GM12875 (cell line): ENCODE measurements around the gene KIAA1958.
"Not testable (repeated sequence)": the region's sequence is repeated elsewhere in the genome, so short reads cannot be mapped to it uniquely, and the experiment has no call there.

ENCODE experiments used
- H3K4me3 ChIP-seq: one replicate; pipeline ENCODE4 v1.5.1; 2011; ENCODE audit warnings: low read depth, low read length, control low read depth
- TF ChIP-seq, protein P1 (sequence below): IDR thresholded peaks from 2 replicates; pipeline ENCODE4 v1.5.1; 2011; ENCODE audit warnings: low read depth, mild to moderate bottlenecking, control low read depth, inconsistent platforms, low read length, moderate library complexity, borderline replicate concordance; ENCODE audit not compliant: insufficient read depth

The KIAA1958 gene

GRCh38 chr9:112572416-112572815 is 85.8 kb downstream of the KIAA1958 start:
- TF ChIP-seq, protein P1, sequence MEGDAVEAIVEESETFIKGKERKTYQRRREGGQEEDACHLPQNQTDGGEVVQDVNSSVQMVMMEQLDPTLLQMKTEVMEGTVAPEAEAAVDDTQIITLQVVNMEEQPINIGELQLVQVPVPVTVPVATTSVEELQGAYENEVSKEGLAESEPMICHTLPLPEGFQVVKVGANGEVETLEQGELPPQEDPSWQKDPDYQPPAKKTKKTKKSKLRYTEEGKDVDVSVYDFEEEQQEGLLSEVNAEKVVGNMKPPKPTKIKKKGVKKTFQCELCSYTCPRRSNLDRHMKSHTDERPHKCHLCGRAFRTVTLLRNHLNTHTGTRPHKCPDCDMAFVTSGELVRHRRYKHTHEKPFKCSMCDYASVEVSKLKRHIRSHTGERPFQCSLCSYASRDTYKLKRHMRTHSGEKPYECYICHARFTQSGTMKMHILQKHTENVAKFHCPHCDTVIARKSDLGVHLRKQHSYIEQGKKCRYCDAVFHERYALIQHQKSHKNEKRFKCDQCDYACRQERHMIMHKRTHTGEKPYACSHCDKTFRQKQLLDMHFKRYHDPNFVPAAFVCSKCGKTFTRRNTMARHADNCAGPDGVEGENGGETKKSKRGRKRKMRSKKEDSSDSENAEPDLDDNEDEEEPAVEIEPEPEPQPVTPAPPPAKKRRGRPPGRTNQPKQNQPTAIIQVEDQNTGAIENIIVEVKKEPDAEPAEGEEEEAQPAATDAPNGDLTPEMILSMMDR: 0 out of 2 replicates have a peak, but pooled peaks have one; percentile 6
- H3K4me3 ChIP-seq: no peak overlapping the region

DNA sequence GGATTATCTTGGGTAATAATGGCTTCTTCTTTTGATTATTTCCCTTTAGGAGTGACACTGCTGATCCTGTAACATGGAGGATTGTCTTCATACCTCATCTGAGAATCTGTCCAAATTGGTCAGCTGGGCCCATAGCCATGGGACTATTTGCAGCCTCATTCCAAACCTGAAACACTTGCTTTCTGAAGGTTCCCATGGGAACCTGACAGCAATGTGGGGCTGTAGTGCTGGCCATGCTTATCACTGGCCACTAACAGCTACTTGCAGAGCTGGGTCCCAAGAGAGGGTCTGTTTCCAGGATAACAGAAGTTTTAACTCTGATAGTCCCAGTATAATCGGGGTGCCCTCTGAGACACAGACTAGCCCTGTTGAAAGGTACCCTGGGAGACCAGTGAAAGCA is 87.4 kb downstream of the KIAA1958 start:
- TF ChIP-seq, protein P1: no peak
- no peak overlapping the region for H3K4me3 ChIP-seq

- TF ChIP-seq, protein P1: no peak
- H3K4me3 ChIP-seq: no peak overlapping the region
These were observed 88.5 kb downstream of the KIAA1958 start for GRCh38 chr9:112575107-112575506.

DNA sequence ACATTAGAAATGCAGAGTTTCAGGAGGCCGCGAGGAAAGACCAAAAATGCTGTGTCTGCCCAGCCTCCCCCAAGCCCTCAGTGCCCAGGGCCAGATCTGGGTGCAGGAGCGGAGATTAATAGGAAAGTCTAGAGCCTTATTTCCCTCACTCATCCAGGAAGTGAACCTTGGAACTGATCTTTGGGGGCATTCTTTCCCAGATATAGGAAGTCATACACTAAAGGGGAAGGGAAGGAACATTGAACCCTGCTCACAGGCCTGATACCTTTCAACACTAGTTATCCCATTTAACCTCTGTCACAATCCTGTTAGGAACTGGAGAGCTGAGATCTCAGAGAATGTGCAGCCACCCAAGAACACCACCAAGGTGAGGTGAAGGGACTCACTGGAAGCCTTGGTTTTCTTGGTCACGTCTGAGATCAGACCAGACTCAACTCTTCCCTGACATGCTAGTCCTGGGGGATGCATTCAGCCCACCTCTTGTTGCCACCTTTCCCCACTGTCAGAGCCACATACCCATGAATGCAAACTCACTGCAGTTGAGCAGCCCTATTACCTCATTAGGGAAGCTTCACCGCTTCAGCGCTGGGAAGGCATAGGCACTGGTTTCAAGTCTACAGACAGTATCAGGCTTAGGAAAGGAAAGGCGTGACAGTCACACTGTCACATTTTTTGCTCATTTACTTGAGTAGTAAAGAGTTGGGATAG is 95.0 kb downstream of the KIAA1958 start:
- TF ChIP-seq, protein P1: no peak
- H3K4me3 ChIP-seq: no peak overlapping the region

DNA sequence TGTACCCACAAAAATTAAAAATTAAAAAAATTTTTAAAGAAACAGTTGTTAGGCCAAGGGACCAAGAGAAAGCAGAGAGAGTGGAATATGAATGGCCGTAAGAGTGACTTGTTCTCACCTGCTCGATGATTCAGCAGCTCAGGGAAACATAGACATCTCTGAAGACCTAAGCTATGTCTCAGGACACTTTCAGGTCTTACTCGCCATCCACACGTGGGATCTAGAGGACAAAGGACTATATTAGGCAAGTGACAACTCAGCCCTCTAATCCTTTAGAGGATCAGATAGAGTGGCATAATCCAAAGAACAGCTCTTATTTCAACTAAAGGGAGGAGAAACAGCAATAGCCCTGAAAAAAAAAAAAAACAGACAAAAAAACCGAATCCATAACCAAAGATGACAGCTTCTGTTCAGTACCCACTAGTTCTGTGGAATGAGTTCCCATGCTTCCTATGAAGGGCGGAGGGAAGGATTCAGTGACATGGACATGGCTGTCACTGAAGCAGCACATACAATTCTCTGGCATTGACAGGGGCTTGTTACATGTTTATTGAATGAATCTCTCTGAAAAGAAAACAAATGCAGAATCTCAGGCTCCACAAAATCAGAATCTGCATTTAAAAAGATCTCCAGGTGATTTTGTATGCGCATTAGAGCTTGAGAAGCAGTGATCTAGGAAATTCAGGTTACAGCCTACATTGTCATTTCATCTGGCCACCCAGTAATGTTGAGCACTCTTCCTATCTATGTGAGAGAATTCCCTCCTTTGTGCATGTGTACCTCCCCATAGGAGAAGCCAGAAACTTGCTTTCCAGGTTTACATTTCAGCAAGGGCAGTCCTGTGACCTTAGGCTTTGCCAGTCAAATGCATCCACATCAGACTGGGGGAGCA is 96.0 kb downstream of the KIAA1958 start:
- TF ChIP-seq, protein P1: no peak
- H3K4me3 ChIP-seq: no peak overlapping the region

DNA sequence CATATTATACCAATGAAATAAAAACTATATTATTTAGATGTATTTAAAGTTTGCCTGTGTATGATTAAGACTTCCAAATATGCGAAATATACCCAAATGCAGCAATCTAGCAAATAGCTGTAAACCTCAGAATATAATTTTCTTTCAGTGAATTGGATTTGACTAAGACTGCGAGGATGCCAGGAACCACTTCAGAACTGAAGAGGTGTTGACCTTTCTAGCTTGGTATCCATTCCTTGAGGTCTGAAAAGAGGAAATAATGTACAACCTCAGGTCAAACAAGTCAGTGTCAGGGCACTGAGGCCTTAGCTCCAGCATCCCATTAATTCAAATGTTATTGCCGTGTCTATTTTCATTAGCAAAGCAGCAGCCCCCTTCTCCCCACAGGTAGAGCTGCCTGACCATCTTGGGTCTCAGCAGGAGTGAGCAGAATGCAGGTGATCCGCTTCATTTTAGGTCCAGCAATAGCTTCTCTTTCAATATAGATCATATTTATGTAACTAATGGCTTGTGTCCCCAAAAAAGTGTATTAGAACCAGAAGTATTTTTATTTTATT is 100.0 kb downstream of the KIAA1958 start:
- TF ChIP-seq, protein P1: no peak
- no peak overlapping the region for H3K4me3 ChIP-seq

DNA sequence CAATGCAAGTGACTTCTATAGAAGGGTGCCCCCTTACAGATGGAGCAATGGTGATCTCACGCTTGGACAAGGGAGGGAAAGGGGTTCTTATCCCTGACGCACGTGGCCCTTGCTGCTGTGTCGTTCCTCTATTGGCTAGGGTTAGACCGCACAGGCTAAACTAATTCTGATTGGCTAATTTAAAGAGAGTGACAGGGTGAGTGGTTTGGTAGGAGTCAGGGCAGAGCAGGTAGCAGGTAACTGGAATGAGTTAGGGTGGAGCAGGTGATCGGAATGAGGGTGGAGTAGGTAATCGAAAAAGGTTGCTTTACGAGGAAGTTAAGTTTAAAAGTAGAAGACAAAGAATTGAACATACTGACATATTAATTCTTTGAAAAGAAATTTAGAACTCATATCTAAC is 105.2 kb downstream of the KIAA1958 start:
- not testable (repeated sequence) for H3K4me3 ChIP-seq
